ENCODE data around the gene TSPAN12. TPM values are rescaled to one million over a fixed set of nuclear protein-coding genes. Genes with fewer than 3 reads are reported as not detected.
A peak's percentile ranks its signal among the peaks of the same experiment; 100 is the strongest.

TSPAN12 gene
- total RNA-seq, 2 donors from 2014 or later = 35.6 to 50.3 TPM

DNA sequence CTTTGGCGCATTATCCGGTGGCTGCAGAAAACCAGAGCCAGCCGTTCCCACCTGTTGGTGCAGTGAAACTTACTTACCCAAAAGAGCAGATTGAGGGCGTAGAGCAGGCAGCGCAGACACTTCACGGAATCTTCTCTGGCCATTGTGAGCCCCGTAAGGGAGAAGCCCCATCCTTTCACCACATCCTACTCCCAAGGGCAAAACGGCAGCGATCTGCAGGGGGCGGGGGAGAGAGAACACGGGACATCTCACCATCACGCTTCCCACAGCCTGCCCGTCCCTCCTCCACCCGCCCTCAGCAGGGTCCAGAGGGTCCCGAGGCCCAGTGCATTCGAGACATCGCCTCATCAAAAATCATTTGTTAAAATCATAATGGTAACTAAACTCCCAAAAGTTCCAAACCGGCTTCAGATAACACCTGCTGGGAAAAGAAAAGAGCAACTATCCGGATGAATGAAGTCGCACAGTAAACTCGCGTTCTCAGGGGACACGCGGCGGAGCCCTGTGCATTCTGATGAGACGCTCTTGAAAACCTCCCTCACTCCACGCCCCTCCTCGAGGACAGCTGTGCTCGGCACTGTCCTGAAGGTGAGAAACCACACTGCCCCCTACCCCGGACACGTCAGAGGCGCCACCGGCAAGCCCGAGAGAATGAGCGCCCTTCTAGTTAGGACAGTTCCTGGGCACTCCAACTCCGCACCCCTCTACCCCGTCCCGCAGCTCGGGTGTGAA, 1.2 kb downstream of the TSPAN12 start:
- peaks cover 32% of the 10 kb centered on the region for H3K4me1 Mint-ChIP-seq
- Histone ChIP-seq H3K4me1 (ENCODE audit: control insufficient read depth, insufficient read depth, low read length) (peaks cover 15% of the 10 kb centered on the region), H3K27ac (ENCODE audit: low read depth, low read length) (peak overlapping the region; percentile 98), H3K27me3 (ENCODE audit: control insufficient read depth, insufficient read depth, low read length, poor library complexity, severe bottlenecking) (no peaks in the 10 kb centered on the region), H3K4me3 (ENCODE audit: low read length) (peak overlapping the region; percentile 97), H3K9ac (ENCODE audit: extremely low read depth, low read length, poor library complexity, severe bottlenecking) (peak overlapping the region; percentile 82), H3K9me3 (ENCODE audit: control insufficient read depth, low read length) (no peaks in the 10 kb centered on the region), H3K36me3 (ENCODE audit: control insufficient read depth, insufficient read depth, low read length) (peaks cover 19% of the 10 kb centered on the region)
- no peak for TF ChIP-seq CTCF (conservative IDR thresholded peaks at IDR 0.05)
- peak; percentile 89 for DNase-seq
- no peaks in the 10 kb centered on the region for H3K27me3 Mint-ChIP-seq (ENCODE audit: insufficient read depth)
- H3K27ac Mint-ChIP-seq = peak overlapping the region; percentile 94
- H3K9me3 Mint-ChIP-seq = no peaks in the 10 kb centered on the region
- H3K36me3 Mint-ChIP-seq (ENCODE audit: low read depth) = peaks cover 15% of the 10 kb centered on the region
- peak overlapping the region; percentile 83 for H3K4me3 Mint-ChIP-seq
- WGBS, 2 experiments (ENCODE audit: insufficient coverage in 1 of 2, insufficient read length in 1 of 2) = 6 to 21% methylated on average over 8 to 35 of the region's 39 CpGs

DNA sequence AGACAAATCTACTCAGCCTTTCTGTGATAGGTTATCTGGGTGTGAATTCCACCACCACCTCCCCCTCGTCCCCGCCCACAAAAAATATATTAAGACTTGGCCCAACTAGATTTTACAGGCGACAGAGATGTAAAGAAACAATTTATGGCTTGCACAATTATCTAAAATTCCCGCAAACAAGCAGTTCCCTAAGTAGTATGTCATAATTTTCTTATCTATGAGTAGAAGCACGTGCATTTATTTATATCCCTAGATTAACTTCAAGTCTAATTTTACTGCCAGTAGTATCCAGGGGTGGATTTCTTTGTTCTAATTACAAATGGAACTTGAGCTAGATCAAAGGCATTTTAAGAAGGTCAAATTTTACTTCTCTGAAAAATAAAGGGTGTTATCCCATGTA, 1.7 kb downstream of the TSPAN12 start:
- DNase-seq = no peak
- H3K4me1 Mint-ChIP-seq = peaks cover 32% of the 10 kb centered on the region
- H3K4me3 Mint-ChIP-seq = peak overlapping the region; percentile 83
- no peaks in the 10 kb centered on the region for H3K9me3 ChIP-seq (ENCODE audit: control insufficient read depth, low read length)
- H3K27me3 ChIP-seq (ENCODE audit: control insufficient read depth, insufficient read depth, low read length, poor library complexity, severe bottlenecking) = no peaks in the 10 kb centered on the region
- no peaks in the 10 kb centered on the region for H3K9me3 Mint-ChIP-seq
- peak overlapping the region; percentile 97 for H3K4me3 ChIP-seq (ENCODE audit: low read length)
- peak overlapping the region; percentile 82 for H3K9ac ChIP-seq (ENCODE audit: extremely low read depth, low read length, poor library complexity, severe bottlenecking)
- no peak for TF ChIP-seq CTCF (conservative IDR thresholded peaks at IDR 0.05)
- H3K27me3 Mint-ChIP-seq (ENCODE audit: insufficient read depth) = no peaks in the 10 kb centered on the region
- peaks cover 15% of the 10 kb centered on the region for H3K36me3 Mint-ChIP-seq (ENCODE audit: low read depth)
- peaks cover 19% of the 10 kb centered on the region for H3K36me3 ChIP-seq (ENCODE audit: control insufficient read depth, insufficient read depth, low read length)
- WGBS, 2 experiments (ENCODE audit: insufficient coverage in 1 of 2, insufficient read length in 1 of 2) = 58 to 81% methylated on average over 2 to 5 of the region's 5 CpGs
- H3K4me1 ChIP-seq (ENCODE audit: control insufficient read depth, insufficient read depth, low read length) = peaks cover 15% of the 10 kb centered on the region
- peak overlapping the region; percentile 94 for H3K27ac Mint-ChIP-seq
- H3K27ac ChIP-seq (ENCODE audit: low read depth, low read length) = no peak overlapping the region

DNA sequence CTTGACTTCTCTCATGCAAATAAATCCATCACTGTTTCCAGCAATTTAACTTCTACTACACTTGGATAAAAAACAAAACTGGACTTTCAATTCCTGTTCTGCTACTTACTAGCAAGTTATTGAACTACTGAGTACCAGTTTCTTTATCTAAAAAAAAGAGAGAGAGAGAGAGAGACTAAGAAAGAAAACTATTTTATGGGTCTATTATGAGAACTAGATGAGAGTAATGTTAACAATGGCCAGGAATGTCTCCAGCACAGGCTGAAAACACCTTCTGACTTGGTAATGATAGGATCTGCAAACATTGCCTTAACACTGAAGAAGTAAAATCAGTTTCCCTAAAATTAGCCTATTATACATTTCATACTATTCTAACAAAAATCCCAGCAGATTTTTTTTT, 5.2 kb downstream of the TSPAN12 start:
- Mint-ChIP-seq H3K27me3 (ENCODE audit: insufficient read depth) (no peaks in the 10 kb centered on the region), H3K4me1 (peaks cover 27% of the 10 kb centered on the region), H3K4me3 (no peak overlapping the region), H3K27ac (no peak overlapping the region), H3K9me3 (no peaks in the 10 kb centered on the region), H3K36me3 (ENCODE audit: low read depth) (peaks cover 26% of the 10 kb centered on the region)
- TF ChIP-seq CTCF (conservative IDR thresholded peaks at IDR 0.05) = no peak
- peaks cover 12% of the 10 kb centered on the region for H3K4me1 ChIP-seq (ENCODE audit: control insufficient read depth, insufficient read depth, low read length)
- H3K9me3 ChIP-seq (ENCODE audit: control insufficient read depth, low read length) = no peaks in the 10 kb centered on the region
- no peak overlapping the region for H3K4me3 ChIP-seq (ENCODE audit: low read length)
- no peak overlapping the region for H3K9ac ChIP-seq (ENCODE audit: extremely low read depth, low read length, poor library complexity, severe bottlenecking)
- DNase-seq = no peak
- H3K27ac ChIP-seq (ENCODE audit: low read depth, low read length) = no peak overlapping the region
- no peaks in the 10 kb centered on the region for H3K27me3 ChIP-seq (ENCODE audit: control insufficient read depth, insufficient read depth, low read length, poor library complexity, severe bottlenecking)
- H3K36me3 ChIP-seq (ENCODE audit: control insufficient read depth, insufficient read depth, low read length) = peaks cover 39% of the 10 kb centered on the region

Data from endodermal cell (in vitro differentiated cells).